OCI-LY7 (cell line): ENCODE measurements around the gene SERPINH1. TPM values are rescaled to one million over a fixed set of nuclear protein-coding genes. Genes with fewer than 3 reads are reported as not detected.

ENCODE experiments used
- BruUV-seq: library from RNA; stranded (reverse); fragments of 400-500 nt; replicated peaks from 2 replicates; lab custom pipeline; 2021; lab: Mats Ljungman, UMichigan
- CTCF ChIA-PET: fragments of 300-600 bp; sonication (Branson Sonifier 250); formaldehyde crosslinking; loops from one replicate; lab custom pipeline; 2022; ENCODE audit warnings: antibody characterized with exemption; ENCODE audit not compliant: unreplicated experiment; lab: Charles Lee
- POLR2A ChIA-PET: fragments of 300-600 bp; sonication (Branson Sonifier 250); formaldehyde crosslinking; loops from one replicate; lab custom pipeline; 2022; ENCODE audit warnings: antibody characterized with exemption; lab: Charles Lee
- DNase-seq: peaks from one replicate; pipeline ENCODE4 v3.0.0-alpha.2; 2015; ENCODE audit warnings: low spot score
- H2AFZ ChIP-seq: fragments of 200-600 bp; sonication (generic), shearing (Covaris generic); 2 replicates; pipeline ENCODE4 v1.6.1; 2014; ENCODE audit warnings: mild to moderate bottlenecking, antibody characterized with exemption, low read length, moderate library complexity
- H3K27ac ChIP-seq: fragments of 200-600 bp; sonication (generic); 2 replicates; pipeline ENCODE4 v1.5.1; 2014; ENCODE audit warnings: mixed run types, low read depth, mild to moderate bottlenecking, moderate library complexity, low read length, inconsistent platforms; ENCODE audit not compliant: poor library complexity, severe bottlenecking
- H3K36me3 ChIP-seq: fragments of 200-600 bp; sonication (generic); 2 replicates; pipeline ENCODE4 v1.6.1; 2014; ENCODE audit warnings: mild to moderate bottlenecking, antibody characterized with exemption, low read length, moderate library complexity, mixed read lengths; ENCODE audit not compliant: insufficient read depth
- H3K4me1 ChIP-seq: fragments of 200-600 bp; sonication (generic); 2 replicates; pipeline ENCODE4 v1.5.1; 2014; ENCODE audit warnings: mild to moderate bottlenecking, low read length; ENCODE audit not compliant: insufficient read depth, poor library complexity, severe bottlenecking
- H3K4me2 ChIP-seq: fragments of 200-600 bp; sonication (generic); 2 replicates; pipeline ENCODE4 v1.6.1; 2014; ENCODE audit warnings: mild to moderate bottlenecking, low read length
- H3K4me3 ChIP-seq: fragments of 200-600 bp; sonication (generic); 2 replicates; pipeline ENCODE4 v1.5.1; 2014; ENCODE audit warnings: mild to moderate bottlenecking, low read depth, low read length; ENCODE audit not compliant: poor library complexity, severe bottlenecking
- H3K79me2 ChIP-seq: fragments of 200-600 bp; sonication (generic); 2 replicates; pipeline ENCODE4 v1.6.1; 2016; ENCODE audit warnings: low read depth, mild to moderate bottlenecking, low read length, moderate library complexity, mixed read lengths; ENCODE audit not compliant: insufficient read depth
- H3K9me2 ChIP-seq: fragments of 200-600 bp; sonication (generic); 2 replicates; pipeline ENCODE4 v1.6.1; 2016; ENCODE audit warnings: mild to moderate bottlenecking, low read length, mixed read lengths; ENCODE audit not compliant: insufficient read depth
- H3K9me3 ChIP-seq: fragments of 200-600 bp; sonication (generic); 2 replicates; pipeline ENCODE4 v1.6.1; 2014; ENCODE audit warnings: mild to moderate bottlenecking, mixed run types, low read length, mixed read lengths
- H4K20me1 ChIP-seq: fragments of 200-600 bp; sonication (generic); 2 replicates; pipeline ENCODE4 v1.6.1; 2014; ENCODE audit warnings: mild to moderate bottlenecking, antibody characterized with exemption, low read length, moderate library complexity, mixed read lengths; ENCODE audit not compliant: insufficient read depth
- CTCF ChIP-seq: fragments of 200-600 bp; sonication (generic); conservative IDR thresholded peaks from 2 replicates; pipeline ENCODE4 v1.5.1; 2014; ENCODE audit warnings: mild to moderate bottlenecking, antibody characterized with exemption, low read length, moderate library complexity, mixed read lengths
- EZH2phosphoT487 ChIP-seq: fragments of 200-600 bp; sonication (generic); IDR thresholded peaks from 2 replicates; pipeline ENCODE4 v1.6.1; 2018; ENCODE audit warnings: low read depth, borderline replicate concordance, mild to moderate bottlenecking, mixed run types, antibody characterized with exemption, low read length, moderate library complexity, mixed read lengths
- intact Hi-C: fragments of 100-400 bp; cut with micrococcal nuclease; formaldehyde crosslinking; loops from one replicate; pipeline ENCODE4 v1.10.0; 2022; ENCODE audit not compliant: unreplicated experiment
- total RNA-seq, 2 experiments: library from RNA; depleted of rRNA in 1 of 2; stranded (reverse); fragments of >200 nt in 1 of 2; shearing (Covaris generic) in 1 of 2; gene quantifications; 2 replicates each; pipeline ENCODE4 v1.2.3, GENCODE V29; 2014 to 2022

The SERPINH1 gene
- total RNA-seq, 2 experiments from 2014 or later = not detected

- intact Hi-C loops = no loop called here
- Histone ChIP-seq H3K27ac (no peak within 1 kb of the TSS), H4K20me1 (no peaks in the 10 kb centered on the region), H3K4me2 (peak within 1 kb of the TSS; percentile 72), H3K4me3 (peak within 1 kb of the TSS; percentile 71), H3K9me3 (no peaks in the 10 kb centered on the region), H3K4me1 (peaks cover 37% of the 10 kb centered on the region), H3K36me3 (no peaks in the 10 kb centered on the region), H3K79me2 (no peaks in the 10 kb centered on the region), H2AFZ (peak within 1 kb of the TSS; percentile 89), H3K9me2 (no peaks in the 10 kb centered on the region)
- TSS peak; percentile 87 for BruUV-seq
- DNase-seq = peak; percentile 88
- ChIA-PET POLR2A (interaction anchor here (0.6 to 1.0 kb wide), 3 partner anchors 31 to 1034 kb away, joined by 3 to 4 read pairs (median 4); no protein-coding TSS in a partner anchor), CTCF (no interaction called here)
- TF ChIP-seq CTCF (peak; percentile 76), EZH2phosphoT487 (no peak)
Observed at GRCh38 chr11:75525433-75526191, 36.4 kb upstream of the SERPINH1 start, which contains the start of gene GDPD5. Gene GDPD5, minus strand, starts transcription at chr11:75525941. Its CDS starts 48,206 bp downstream, at chr11:75477735.

DNA sequence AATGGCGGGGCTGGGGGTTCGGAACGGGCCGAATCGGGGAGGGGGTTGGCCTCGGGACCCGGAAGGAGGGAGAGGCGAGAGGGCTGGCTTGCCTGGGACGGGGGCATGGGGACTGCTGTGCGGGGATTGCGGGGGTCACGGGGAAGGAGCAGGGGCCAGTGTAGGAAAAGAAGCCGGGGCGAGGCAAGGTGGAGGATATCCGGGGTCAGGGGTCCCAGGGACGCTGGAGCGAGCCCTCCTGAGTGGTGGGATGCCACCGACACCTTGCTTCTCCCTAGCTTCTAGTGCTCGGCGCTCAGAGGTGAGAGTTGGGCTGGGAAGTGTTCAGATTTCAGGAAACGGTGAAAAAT is 35.9 kb upstream of the SERPINH1 start:
- ChIA-PET CTCF (no interaction called here), POLR2A (interaction anchor here (0.6 to 1.0 kb wide), 3 partner anchors 31 to 1033 kb away, joined by 3 to 4 read pairs (median 4); no protein-coding TSS in a partner anchor)
- Histone ChIP-seq H3K9me2 (no peaks in the 10 kb centered on the region), H3K4me1 (peaks cover 37% of the 10 kb centered on the region), H3K27ac (no peak overlapping the region), H2AFZ (peak overlapping the region; percentile 89), H4K20me1 (no peaks in the 10 kb centered on the region), H3K4me2 (peak overlapping the region; percentile 72), H3K4me3 (peak overlapping the region; percentile 71), H3K79me2 (no peaks in the 10 kb centered on the region), H3K9me3 (no peaks in the 10 kb centered on the region), H3K36me3 (no peaks in the 10 kb centered on the region)
- no peak for DNase-seq
- BruUV-seq = no TSS peak
- TF ChIP-seq CTCF (no peak), EZH2phosphoT487 (no peak)
- intact Hi-C loops = no loop called here

DNA sequence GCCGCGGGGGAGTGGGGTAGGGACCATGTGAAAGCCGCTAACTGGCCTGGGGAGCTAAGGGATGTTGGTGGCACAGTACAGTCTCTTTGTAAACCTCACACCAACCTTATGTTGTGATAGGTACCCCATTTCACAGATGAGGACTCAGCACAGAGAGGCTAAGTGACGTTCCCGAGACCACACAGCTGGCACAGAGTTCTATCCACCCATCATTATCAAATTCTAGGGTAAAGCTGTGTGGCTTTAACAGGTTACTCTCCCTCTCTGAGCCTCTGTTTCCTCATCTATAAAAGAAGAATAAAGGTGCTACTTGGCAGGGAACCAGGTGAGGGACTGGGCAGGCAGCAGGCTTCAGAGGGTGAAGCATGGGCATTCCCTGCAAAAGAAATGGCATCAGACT is 34.9 kb upstream of the SERPINH1 start:
- no peak for DNase-seq
- H2AFZ ChIP-seq = no peak overlapping the region
- no peaks in the 10 kb centered on the region for H4K20me1 ChIP-seq
- H3K9me2 ChIP-seq = no peaks in the 10 kb centered on the region
- no peak overlapping the region for H3K4me3 ChIP-seq
- no peak overlapping the region for H3K27ac ChIP-seq
- TF ChIP-seq EZH2phosphoT487 = no peak
- TF ChIP-seq CTCF = no peak
- no peaks in the 10 kb centered on the region for H3K79me2 ChIP-seq
- ChIA-PET POLR2A (interaction anchor here (0.6 to 0.7 kb wide), 3 partner anchors 10 to 600 kb away, joined by 3 to 4 read pairs (median 3); no protein-coding TSS in a partner anchor), CTCF (no interaction called here)
- no peaks in the 10 kb centered on the region for H3K9me3 ChIP-seq
- no peaks in the 10 kb centered on the region for H3K36me3 ChIP-seq
- no TSS peak for BruUV-seq
- no peak overlapping the region for H3K4me2 ChIP-seq
- H3K4me1 ChIP-seq = peaks cover 34% of the 10 kb centered on the region
- intact Hi-C loops = no loop called here
